Aorta (tissue), 5 donors: ENCODE data around the gene PLXNA2. TPM values are rescaled to one million over a fixed set of nuclear protein-coding genes. Genes with fewer than 3 reads are reported as not detected.

Experiments
- ATAC-seq: fragments of 200-7000 bp; cut with Tn5 transposase; one replicate; pipeline ENCODE4 v1.9.1; 2022; ENCODE audit warnings: moderate library complexity; ENCODE audit not compliant: low FRiP score
- DNase-seq, 2 donors: peaks; one replicate each; pipeline ENCODE4 v3.0.0-alpha.2; 2020
- H3K27ac ChIP-seq, 2 donors: one replicate each; pipeline ENCODE4 v1.5.1; 2013; ENCODE audit warnings: low read length in 2 of 2, mild to moderate bottlenecking in 2 of 2, moderate library complexity in 2 of 2, control low read depth in 1 of 2, inconsistent platforms in 1 of 2, low read depth in 1 of 2
- H3K27me3 ChIP-seq, 2 donors: one replicate each; pipeline ENCODE4 v1.6.1; 2013; ENCODE audit warnings: control low read depth in 1 of 2, low read length in 1 of 2, mild to moderate bottlenecking in 1 of 2, moderate library complexity in 1 of 2; ENCODE audit not compliant: insufficient read depth in 2 of 2, control insufficient read depth in 1 of 2
- H3K36me3 ChIP-seq, 2 donors: one replicate each; pipeline ENCODE4 v1.6.1; 2013; ENCODE audit warnings: control low read depth in 1 of 2, low read length in 1 of 2, mild to moderate bottlenecking in 1 of 2; ENCODE audit not compliant: insufficient read depth in 2 of 2, control insufficient read depth in 1 of 2
- H3K4me1 ChIP-seq, 2 donors: one replicate each; pipeline ENCODE4 v1.6.1; 2013; ENCODE audit warnings: low read length in 2 of 2, control low read depth in 1 of 2, mild to moderate bottlenecking in 1 of 2, moderate library complexity in 1 of 2; ENCODE audit not compliant: insufficient read depth in 2 of 2, control insufficient read depth in 1 of 2
- H3K4me3 ChIP-seq, 2 donors: one replicate each; pipeline ENCODE4 v1.5.1; 2013; ENCODE audit warnings: low read length in 2 of 2, control low read depth in 1 of 2, mild to moderate bottlenecking in 1 of 2
- H3K9me3 ChIP-seq: one replicate; pipeline ENCODE4 v1.6.1; 2013; ENCODE audit warnings: mild to moderate bottlenecking, low read length; ENCODE audit not compliant: control insufficient read depth
- WGBS, 2 donors: extraction: QIAGEN DNeasy Blood & Tissue Kit; methylation state at CpG; one replicate each; pipeline ENCODE4 v1.1.7; 2013; 5-methylcytosine and 5-hydroxymethylcytosine counted together
- intact Hi-C, 2 donors: fragments of 100-400 bp; cut with DNase I; formaldehyde crosslinking; loops; one replicate each; pipeline versions ENCODE4 v1.14.2 to v1.15.0; 2022
- polyA plus RNA-seq, 2 donors: library from polyadenylated mRNA; stranded (reverse); fragments of 200-250 nt; gene quantifications; one replicate each; pipeline ENCODE4 v1.2.3, GENCODE V29; 2013
- total RNA-seq, 2 donors: library from RNA; stranded (reverse); fragmentation: NEBNext Ultra II Directional; extraction: Animal tissue kit (Norgen Biotek cat#: 25700); gene quantifications; one replicate each; pipeline ENCODE4 v1.2.1, GENCODE V29; 2021
- donor health status: healthy with polysubstance abuse.
- donor health status: Bipolar disorder and iron deficiency.
- donor health status: DM: no; HTN: no; CAD: no.
- donor health status: DM: no; HTN: no; CAD: no.
- donor health status: DM: yes; HTN: yes; CAD: no.

The PLXNA2 gene
- total and polyA plus RNA-seq, 4 donors, result 2.9 to 37.3 (median 30.0) TPM

- no peak for ATAC-seq
- no peak for DNase-seq
- Histone ChIP-seq H3K36me3 (peaks cover 0 to 2% of the 10 kb centered on the region in 2 donors), H3K4me3 (no peak overlapping the region), H3K27me3 (no peaks in the 10 kb centered on the region), H3K9me3 (no peaks in the 10 kb centered on the region), H3K27ac (no peak overlapping the region), H3K4me1 (no peaks in the 10 kb centered on the region)
- 86 to 89% methylated on average over 9 of the region's 9 CpGs for WGBS, 2 donors
- intact Hi-C loops, result no loop called here
Observed at GRCh38 chr1:208209896-208210589, 34.1 kb downstream of the PLXNA2 start.

GRCh38 chr1:208209286-208209685, 34.9 kb downstream of the PLXNA2 start:
- H3K4me1 ChIP-seq, result peaks cover 0 to 3% of the 10 kb centered on the region in 2 donors
- intact Hi-C loops, result no loop called here
- no peak for DNase-seq
- WGBS, 2 donors, result 86 to 91% methylated on average over 3 of the region's 3 CpGs
- no peaks in the 10 kb centered on the region for H3K27me3 ChIP-seq
- no peaks in the 10 kb centered on the region for H3K9me3 ChIP-seq
- H3K36me3 ChIP-seq, result peaks cover 0 to 2% of the 10 kb centered on the region in 2 donors
- no peak overlapping the region for H3K4me3 ChIP-seq
- H3K27ac ChIP-seq, result peak overlapping the region in 1 of 2 donors; percentile 30
- ATAC-seq, result no peak

DNA sequence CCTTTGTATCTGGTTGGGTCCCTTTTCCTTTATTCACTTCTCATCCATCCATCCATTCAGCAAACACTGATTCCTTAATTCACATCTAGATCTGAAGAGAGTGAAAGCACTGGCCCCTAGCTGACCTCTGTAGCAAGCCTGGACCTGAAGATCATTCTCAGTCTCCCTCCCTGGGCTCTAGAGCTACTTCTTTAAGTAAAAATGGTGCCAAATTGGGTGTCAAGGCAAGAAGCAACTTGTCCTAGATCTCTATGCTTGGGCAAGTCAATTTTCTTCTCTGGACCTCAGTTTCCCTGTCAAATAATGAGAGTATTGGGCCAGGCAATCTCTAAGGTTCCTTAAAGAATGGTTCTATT, 36.1 kb downstream of the PLXNA2 start:
- H3K27me3 ChIP-seq, result no peaks in the 10 kb centered on the region
- DNase-seq, result no peak
- intact Hi-C loops, result no loop called here
- H3K36me3 ChIP-seq, result peaks cover 0 to 2% of the 10 kb centered on the region in 2 donors
- H3K27ac ChIP-seq, result peak overlapping the region; percentile 20 to 69
- H3K9me3 ChIP-seq, result no peaks in the 10 kb centered on the region
- no peak for ATAC-seq
- H3K4me1 ChIP-seq, result peaks cover 0 to 5% of the 10 kb centered on the region in 2 donors
- H3K4me3 ChIP-seq, result no peak overlapping the region

DNA sequence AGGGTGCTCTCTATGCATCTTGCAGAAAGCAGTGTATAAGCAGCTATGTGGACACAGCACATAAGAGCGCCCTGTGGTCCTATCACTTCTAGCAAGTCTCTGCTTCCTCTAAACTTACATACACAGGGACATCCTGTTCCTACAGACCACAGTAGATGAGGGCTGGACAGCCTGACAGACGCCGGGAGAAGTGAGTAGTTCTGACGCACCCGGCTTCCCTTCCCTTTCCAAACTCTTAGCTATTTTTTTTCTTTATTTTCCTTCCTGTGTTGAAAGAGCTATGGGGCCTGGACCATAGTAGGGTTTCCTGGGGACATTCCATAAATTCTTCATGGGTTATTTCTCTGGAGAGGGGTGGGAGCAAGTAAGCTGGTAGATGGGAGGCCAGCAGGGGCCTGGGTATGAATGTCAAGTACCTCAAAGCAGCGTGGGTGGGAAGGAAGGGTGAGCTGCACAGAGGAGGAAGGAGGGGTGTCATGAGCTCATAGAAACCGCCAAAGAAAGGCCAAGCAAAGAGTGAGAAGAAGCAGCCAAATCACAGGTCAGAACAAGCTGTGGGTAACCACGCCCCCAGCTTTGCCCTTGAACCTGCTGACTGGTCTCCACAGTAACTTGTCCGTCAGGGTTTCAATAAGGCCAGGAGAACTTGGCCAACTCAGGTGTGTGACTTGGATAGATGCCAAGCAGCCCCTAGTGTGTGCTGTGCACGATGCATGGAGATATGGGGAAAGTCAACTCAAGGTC, 36.6 kb downstream of the PLXNA2 start:
- peak in 1 of 2 donors; percentile 80 for DNase-seq
- WGBS, 2 donors, result 18 to 31% methylated on average over 10 of the region's 10 CpGs
- Histone ChIP-seq H3K4me3 (no peak overlapping the region), H3K27me3 (no peaks in the 10 kb centered on the region), H3K36me3 (peaks cover 0 to 2% of the 10 kb centered on the region in 2 donors), H3K27ac (peak overlapping the region; percentile 69 to 72), H3K9me3 (no peaks in the 10 kb centered on the region), H3K4me1 (peaks cover 0 to 5% of the 10 kb centered on the region in 2 donors)
- intact Hi-C loops, result no loop called here
- ATAC-seq, result peak; percentile 64

DNA sequence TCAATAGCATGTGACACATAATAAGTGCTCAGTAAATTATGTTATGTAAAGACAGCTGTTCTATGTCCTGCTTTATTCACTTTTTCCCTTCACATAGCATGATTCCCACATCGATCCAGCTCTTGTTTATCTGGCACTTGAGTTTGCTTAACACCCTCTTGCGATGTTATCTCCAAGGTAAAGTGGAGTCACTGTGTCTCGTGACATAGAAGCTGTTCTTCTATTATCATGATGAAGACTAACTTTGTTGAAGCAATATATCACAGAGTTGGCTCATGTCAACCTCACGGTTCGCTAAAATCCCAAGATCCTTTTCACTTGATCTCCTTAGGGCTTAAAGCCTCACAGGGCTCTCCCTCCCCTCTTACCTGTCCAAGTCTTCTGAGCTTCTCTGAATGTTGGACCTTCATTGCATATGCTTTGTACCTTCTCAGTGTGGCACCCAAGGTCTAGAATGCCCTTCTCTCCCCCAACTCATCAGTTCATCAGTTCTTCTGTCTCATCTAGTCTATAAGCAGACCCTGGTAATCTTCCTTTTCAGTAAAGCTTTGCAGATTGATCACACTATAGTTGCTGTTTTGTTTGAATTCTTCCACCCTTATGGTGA, 38.0 kb downstream of the PLXNA2 start:
- Histone ChIP-seq H3K4me3 (no peak overlapping the region), H3K27ac (peak overlapping the region in 1 of 2 donors; percentile 12), H3K27me3 (no peaks in the 10 kb centered on the region), H3K9me3 (no peaks in the 10 kb centered on the region), H3K4me1 (peaks cover 0 to 12% of the 10 kb centered on the region in 2 donors), H3K36me3 (peaks cover 0 to 2% of the 10 kb centered on the region in 2 donors)
- no peak for DNase-seq
- intact Hi-C loops, result no loop called here
- ATAC-seq, result no peak
- WGBS, 2 donors, result 93% methylated on average over 5 of the region's 5 CpGs

DNA sequence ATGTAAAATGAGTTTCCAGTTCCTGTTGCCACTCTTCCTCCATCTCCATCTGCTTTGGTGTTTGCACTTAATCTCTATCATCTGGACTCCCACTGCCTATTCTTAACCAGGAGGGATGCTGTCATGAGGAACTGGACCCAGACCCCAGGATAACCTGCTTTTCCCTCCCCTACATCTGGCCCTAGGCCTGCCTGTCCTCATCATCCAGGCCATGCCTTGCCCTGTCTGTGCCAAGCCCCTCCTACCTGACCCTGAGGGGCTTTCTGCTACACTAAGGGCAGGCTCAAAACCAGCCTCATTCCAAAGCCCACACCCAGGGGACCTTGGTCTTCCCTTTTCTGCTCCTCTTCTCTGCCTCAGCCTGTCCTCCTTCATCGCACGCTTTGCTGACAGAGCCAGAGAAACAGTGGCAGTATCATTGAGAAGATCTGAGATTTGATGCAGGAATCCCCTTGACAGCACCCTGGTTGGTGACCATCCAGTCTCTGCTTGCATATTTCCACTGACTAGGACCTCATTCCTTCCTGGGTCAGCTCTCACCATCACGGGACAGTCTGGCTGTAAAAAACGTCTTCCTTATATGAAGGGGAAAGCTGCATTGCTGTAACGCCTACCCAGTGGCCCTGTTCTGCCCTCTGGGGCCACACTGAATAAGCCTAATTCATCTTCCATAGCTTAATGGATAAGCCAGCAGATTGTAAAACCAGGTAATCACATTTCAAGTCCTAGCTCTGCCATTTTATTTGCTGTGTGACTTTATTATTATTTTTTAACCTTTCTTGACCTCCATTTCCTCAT, 38.8 kb downstream of the PLXNA2 start:
- no peak overlapping the region for H3K4me3 ChIP-seq
- WGBS, 2 donors, result 71 to 74% methylated on average over 5 of the region's 5 CpGs
- DNase-seq, result no peak
- intact Hi-C loops, result loop anchor here in 1 of 2 donors (2.0 kb wide), 1 partner anchor 29 kb away; no protein-coding TSS in a partner anchor
- H3K36me3 ChIP-seq, result peaks cover 0 to 2% of the 10 kb centered on the region in 2 donors
- peaks cover 2 to 12% of the 10 kb centered on the region in 2 donors for H3K4me1 ChIP-seq
- H3K27me3 ChIP-seq, result no peaks in the 10 kb centered on the region
- no peaks in the 10 kb centered on the region for H3K9me3 ChIP-seq
- ATAC-seq, result no peak
- H3K27ac ChIP-seq, result no peak overlapping the region

DNA sequence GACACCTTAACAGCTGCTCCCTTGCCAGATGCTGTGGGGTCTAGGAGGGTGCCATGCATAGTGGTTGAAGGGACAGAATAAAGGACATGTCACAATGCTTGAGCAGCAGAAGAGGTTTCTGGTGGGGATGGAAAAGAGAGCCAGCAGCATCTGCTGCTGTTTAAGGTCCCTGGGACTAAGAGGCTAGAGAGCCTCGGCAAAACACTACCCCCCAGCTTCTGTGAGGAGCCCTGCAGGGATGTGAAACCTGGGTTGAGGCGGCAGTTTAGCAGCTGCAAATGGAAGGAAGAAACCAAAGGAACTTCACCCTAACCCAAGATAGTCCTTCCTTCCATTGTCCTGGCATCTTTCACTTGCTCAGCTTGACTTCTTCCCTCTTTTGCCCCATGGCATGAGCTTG, 39.4 kb downstream of the PLXNA2 start:
- Histone ChIP-seq H3K27ac (peak overlapping the region; percentile 29 to 68), H3K4me1 (peaks cover 2 to 12% of the 10 kb centered on the region in 2 donors), H3K4me3 (no peak overlapping the region), H3K9me3 (no peaks in the 10 kb centered on the region), H3K36me3 (no peaks in the 10 kb centered on the region), H3K27me3 (no peaks in the 10 kb centered on the region)
- 58 to 66% methylated on average over 2 of the region's 2 CpGs for WGBS, 2 donors
- intact Hi-C loops, result loop anchor here (1.0 to 5.0 kb wide), 3 partner anchors 20 to 33 kb away; no protein-coding TSS in a partner anchor
- ATAC-seq (no peak), DNase-seq (no peak)
